ENCODE results near the gene TMED1. TPM values are rescaled to one million over a fixed set of nuclear protein-coding genes. Genes with fewer than 3 reads are reported as not detected.

Gene TMED1
- total and polyA plus RNA-seq, 2 of the 13 experiments (the other 11 are each of a cell fraction or from before 2014, with no cell fraction given): 48.3 to 51.8 TPM

GRCh38 chr19:10808937-10809649 is 26.9 kb downstream of the TMED1 start:
- Histone ChIP-seq H4K20me1 (ENCODE audit: insufficient read depth, low read length) (no peaks in the 10 kb centered on the region), H3K9me3 (ENCODE audit: low read length) (no peaks in the 10 kb centered on the region), H2AFZ (ENCODE audit: low read length) (no peak overlapping the region), H3K27me3 (ENCODE audit: control insufficient read depth in 1 of 2, insufficient read depth in 2 of 2, low read length in 2 of 2) (no peaks in the 10 kb centered on the region), H3K36me3 (replicated peaks in 1 of 2; ENCODE audit: control insufficient read depth in 1 of 2, insufficient read depth in 2 of 2, low read length in 2 of 2) (peaks cover 14 to 52% of the 10 kb centered on the region in 2 experiments; a peak in 4 of 5 replicates), H3K4me2 (ENCODE audit: low read depth, low read length) (no peak overlapping the region), H3K27ac (ENCODE audit: extremely low read length, insufficient read depth, low read length) (no peak overlapping the region), H3K4me1 (ENCODE audit: insufficient read depth, low read length) (peaks cover 22% of the 10 kb centered on the region), H3K4me3 (replicated peaks in 1 of 3; ENCODE audit: insufficient read depth in 1 of 3, low read depth in 2 of 3, low read length in 3 of 3) (no peak overlapping the region), H3K79me2 (ENCODE audit: insufficient read depth, low read length) (no peaks in the 10 kb centered on the region), H3K9ac (ENCODE audit: insufficient read depth, low read depth, low read length) (no peak overlapping the region)
- no peak for TF ChIP-seq ZNF318 (CRISPR knock-in tag; IDR thresholded peaks at IDR 0.05)
- no peak for TF ChIP-seq TFDP2 (CRISPR knock-in tag; IDR thresholded peaks at IDR 0.05)
- no peak for TF ChIP-seq HES4 (CRISPR knock-in tag; IDR thresholded peaks at IDR 0.05; ENCODE audit: borderline replicate concordance)
- no peak for TF ChIP-seq ZNF816 (CRISPR knock-in tag; IDR thresholded peaks at IDR 0.05; ENCODE audit: borderline replicate concordance)
- no peak for TF ChIP-seq RELA (CRISPR knock-in tag; IDR thresholded peaks at IDR 0.05)
- TF ChIP-seq CHD4 (IDR thresholded peaks at IDR 0.05; ENCODE audit: borderline replicate concordance, low read length): no peak
- TF ChIP-seq KDM5A (IDR thresholded peaks at IDR 0.05; ENCODE audit: borderline replicate concordance, low read length): no peak
- ChIA-PET CTCF (ENCODE audit: low intra/inter-chr PET ratio, low total read pairs) (no interaction called here), POLR2A (no interaction called here)
- 96% methylated on average over 7 of the region's 10 CpGs for WGBS (ENCODE audit: low lambda C conversion rate)
- BruUV-seq (replicated peaks): no TSS peak
- ATAC-seq: no peak
- intact Hi-C loops (cut with micrococcal nuclease; ENCODE audit: unreplicated experiment): no loop called here
- in situ Hi-C loops (cut with HindIII; ENCODE audit: extremely low pct_ligation_motif_present, low pct_unique_long_range_greater_than_20kb): no loop called here
- FAIRE-seq: no peak
- DNase-seq (ENCODE audit: low spot score): no peak
